ENCODE results near the gene ZNF22. TPM values are rescaled to one million over a fixed set of nuclear protein-coding genes. Genes with fewer than 3 reads are reported as not detected.

The ZNF22 gene
- total RNA-seq, 1 donor from 2014 or later = 1.6 TPM

- H3K27ac ChIP-seq = no peak overlapping the region
- H3K9me3 ChIP-seq = peaks cover 0 to 5% of the 10 kb centered on the region in 2 donors
- TF ChIP-seq CTCF (IDR thresholded peaks at IDR 0.05) = no peak
- no peaks in the 10 kb centered on the region for H3K36me3 ChIP-seq
- H3K27me3 ChIP-seq = no peaks in the 10 kb centered on the region
- DNase-seq (ENCODE audit: low spot score in 2 of 2) = no peak
- intact Hi-C loops (cut with DNase I) = no loop called here
- no peak overlapping the region for H3K4me3 ChIP-seq
- H3K4me1 ChIP-seq = no peaks in the 10 kb centered on the region
Observed at GRCh38 chr10:45035673-45036072, 35.0 kb downstream of the ZNF22 start.

GRCh38 chr10:45040921-45041542 is 40.3 kb downstream of the ZNF22 start:
- Histone ChIP-seq H3K9me3 (no peaks in the 10 kb centered on the region), H3K27me3 (no peaks in the 10 kb centered on the region), H3K4me1 (no peaks in the 10 kb centered on the region), H3K36me3 (no peaks in the 10 kb centered on the region), H3K4me3 (no peak overlapping the region), H3K27ac (no peak overlapping the region)
- intact Hi-C loops (cut with DNase I) = no loop called here
- DNase-seq (ENCODE audit: low spot score in 2 of 2) = no peak
- TF ChIP-seq CTCF (IDR thresholded peaks at IDR 0.05) = no peak

- no peak for TF ChIP-seq CTCF (IDR thresholded peaks at IDR 0.05)
- intact Hi-C loops (cut with DNase I) = no loop called here
- H3K9me3 ChIP-seq = no peaks in the 10 kb centered on the region
- H3K27ac ChIP-seq = no peak overlapping the region
- no peaks in the 10 kb centered on the region for H3K27me3 ChIP-seq
- DNase-seq (ENCODE audit: low spot score in 2 of 2) = no peak
- no peak overlapping the region for H3K4me3 ChIP-seq
- H3K36me3 ChIP-seq = no peaks in the 10 kb centered on the region
- H3K4me1 ChIP-seq = no peaks in the 10 kb centered on the region
Observed at GRCh38 chr10:45044290-45044689, 43.6 kb downstream of the ZNF22 start.

GRCh38 chr10:45050551-45051235 is 50.0 kb downstream of the ZNF22 start:
- intact Hi-C loops (cut with DNase I) = no loop called here
- Histone ChIP-seq H3K4me3 (no peak overlapping the region), H3K9me3 (no peaks in the 10 kb centered on the region)

GRCh38 chr10:45052700-45053099 is 52.0 kb downstream of the ZNF22 start:
- TF ChIP-seq CTCF (IDR thresholded peaks at IDR 0.05) = no peak
- Histone ChIP-seq H3K36me3 (no peaks in the 10 kb centered on the region), H3K27ac (no peak overlapping the region), H3K27me3 (no peaks in the 10 kb centered on the region), H3K9me3 (no peaks in the 10 kb centered on the region), H3K4me3 (no peak overlapping the region), H3K4me1 (no peaks in the 10 kb centered on the region)
- intact Hi-C loops (cut with DNase I) = no loop called here
- DNase-seq (ENCODE audit: low spot score in 2 of 2) = no peak

More at GRCh38 chr10:45050551-45051235, 50.0 kb downstream of the ZNF22 start:
- Histone ChIP-seq H3K27me3 (no peaks in the 10 kb centered on the region), H3K4me1 (no peaks in the 10 kb centered on the region), H3K36me3 (no peaks in the 10 kb centered on the region), H3K27ac (no peak overlapping the region)
- no peak for DNase-seq (ENCODE audit: low spot score in 2 of 2)
- no peak for TF ChIP-seq CTCF (IDR thresholded peaks at IDR 0.05)
